C4-2B (cell line): ENCODE measurements around the gene ETNK1.

ENCODE experiments used
- ZFX ChIP-seq: fragments of 450-650 bp; IDR thresholded peaks from 2 replicates; pipeline ENCODE4 v1.6.1; 2017
- TF ChIP-seq, protein P1 (sequence below): fragments of 450-650 bp; conservative IDR thresholded peaks from 2 replicates; pipeline ENCODE4 v1.5.1; 2017; ENCODE audit warnings: mild to moderate bottlenecking

DNA sequence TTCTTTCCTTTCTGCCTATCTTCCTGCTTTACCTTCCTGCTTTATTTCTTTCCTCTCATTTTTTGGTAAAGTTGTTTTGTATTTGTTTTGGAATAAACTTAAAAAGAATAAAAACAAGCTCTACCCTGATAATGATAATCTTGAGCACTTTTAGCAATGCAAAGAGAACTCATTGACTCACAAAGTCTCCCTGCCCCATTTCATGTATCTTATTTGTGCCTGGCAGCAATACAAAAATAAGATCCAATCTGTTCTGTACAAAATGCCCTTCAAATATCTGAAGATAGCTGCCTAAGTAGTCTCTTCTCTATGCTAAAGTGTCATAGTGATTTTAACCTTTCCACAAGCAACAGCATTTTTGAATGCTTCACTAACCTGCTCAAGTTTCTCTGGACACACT, 31.1 kb upstream of the ETNK1 start:
- TF ChIP-seq, protein P1, sequence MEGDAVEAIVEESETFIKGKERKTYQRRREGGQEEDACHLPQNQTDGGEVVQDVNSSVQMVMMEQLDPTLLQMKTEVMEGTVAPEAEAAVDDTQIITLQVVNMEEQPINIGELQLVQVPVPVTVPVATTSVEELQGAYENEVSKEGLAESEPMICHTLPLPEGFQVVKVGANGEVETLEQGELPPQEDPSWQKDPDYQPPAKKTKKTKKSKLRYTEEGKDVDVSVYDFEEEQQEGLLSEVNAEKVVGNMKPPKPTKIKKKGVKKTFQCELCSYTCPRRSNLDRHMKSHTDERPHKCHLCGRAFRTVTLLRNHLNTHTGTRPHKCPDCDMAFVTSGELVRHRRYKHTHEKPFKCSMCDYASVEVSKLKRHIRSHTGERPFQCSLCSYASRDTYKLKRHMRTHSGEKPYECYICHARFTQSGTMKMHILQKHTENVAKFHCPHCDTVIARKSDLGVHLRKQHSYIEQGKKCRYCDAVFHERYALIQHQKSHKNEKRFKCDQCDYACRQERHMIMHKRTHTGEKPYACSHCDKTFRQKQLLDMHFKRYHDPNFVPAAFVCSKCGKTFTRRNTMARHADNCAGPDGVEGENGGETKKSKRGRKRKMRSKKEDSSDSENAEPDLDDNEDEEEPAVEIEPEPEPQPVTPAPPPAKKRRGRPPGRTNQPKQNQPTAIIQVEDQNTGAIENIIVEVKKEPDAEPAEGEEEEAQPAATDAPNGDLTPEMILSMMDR = no peak
- no peak for TF ChIP-seq ZFX
